ENCODE results near the gene FHIP1A.
A peak's percentile ranks its signal among the peaks of the same experiment; 100 is the strongest.

DNA sequence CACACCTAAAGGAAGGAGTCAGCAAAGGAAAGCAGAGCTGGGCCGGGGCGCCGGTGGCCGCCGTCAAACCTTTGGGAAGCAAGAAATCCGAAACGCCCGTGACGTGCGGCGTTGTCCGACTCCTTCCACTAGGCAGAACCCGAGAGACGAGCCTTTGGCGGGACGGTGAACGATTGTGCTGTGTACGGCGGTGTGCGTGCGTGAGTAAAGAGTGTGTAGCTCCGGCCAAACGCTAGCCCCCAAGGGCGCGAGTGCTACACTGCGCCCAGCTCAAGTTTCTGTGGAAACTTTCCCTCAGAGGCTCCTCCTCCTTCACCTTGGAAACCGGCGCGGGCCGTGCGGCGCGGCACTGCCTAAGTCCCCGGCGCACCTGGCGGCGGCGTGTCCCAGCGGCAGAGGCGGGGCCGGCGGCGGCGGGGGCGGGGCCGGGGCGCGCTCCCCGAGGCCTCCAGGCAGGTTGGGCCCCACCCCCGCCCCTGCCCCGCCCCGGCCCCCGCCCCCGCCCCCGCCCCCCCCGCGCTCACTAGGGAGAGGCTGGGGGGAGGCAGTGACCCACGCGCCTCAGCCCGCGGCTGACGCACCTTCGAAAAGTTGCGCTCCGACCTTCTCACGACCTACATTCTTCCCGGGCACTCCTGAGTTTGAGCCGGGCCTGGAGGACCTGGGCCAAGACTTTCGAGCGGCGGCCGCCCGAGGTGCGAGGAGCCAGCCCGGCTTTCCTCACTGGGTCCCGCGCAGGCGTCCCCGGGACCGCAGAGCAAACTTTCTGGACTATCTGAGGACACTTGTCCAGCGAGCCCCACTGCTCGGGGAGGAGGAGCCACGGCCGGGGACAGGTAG is at the start of gene FHIP1A:
- TF ChIP-seq POLR2A (IDR thresholded peaks at IDR 0.05; ENCODE audit: borderline replicate concordance, extremely low read depth, insufficient read depth, insufficient read length) (peak; percentile 76), POLR2AphosphoS5 (IDR thresholded peaks at IDR 0.05; ENCODE audit: low read depth, low read length) (peak; percentile 96), EZH2 (IDR thresholded peaks at IDR 0.05) (no peak), SIN3A (IDR thresholded peaks at IDR 0.05; ENCODE audit: low read depth) (peak; percentile 76), ELF1 (IDR thresholded peaks at IDR 0.05; ENCODE audit: borderline replicate concordance, low read depth) (no peak)
- TF ChIP-seq, protein P1, sequence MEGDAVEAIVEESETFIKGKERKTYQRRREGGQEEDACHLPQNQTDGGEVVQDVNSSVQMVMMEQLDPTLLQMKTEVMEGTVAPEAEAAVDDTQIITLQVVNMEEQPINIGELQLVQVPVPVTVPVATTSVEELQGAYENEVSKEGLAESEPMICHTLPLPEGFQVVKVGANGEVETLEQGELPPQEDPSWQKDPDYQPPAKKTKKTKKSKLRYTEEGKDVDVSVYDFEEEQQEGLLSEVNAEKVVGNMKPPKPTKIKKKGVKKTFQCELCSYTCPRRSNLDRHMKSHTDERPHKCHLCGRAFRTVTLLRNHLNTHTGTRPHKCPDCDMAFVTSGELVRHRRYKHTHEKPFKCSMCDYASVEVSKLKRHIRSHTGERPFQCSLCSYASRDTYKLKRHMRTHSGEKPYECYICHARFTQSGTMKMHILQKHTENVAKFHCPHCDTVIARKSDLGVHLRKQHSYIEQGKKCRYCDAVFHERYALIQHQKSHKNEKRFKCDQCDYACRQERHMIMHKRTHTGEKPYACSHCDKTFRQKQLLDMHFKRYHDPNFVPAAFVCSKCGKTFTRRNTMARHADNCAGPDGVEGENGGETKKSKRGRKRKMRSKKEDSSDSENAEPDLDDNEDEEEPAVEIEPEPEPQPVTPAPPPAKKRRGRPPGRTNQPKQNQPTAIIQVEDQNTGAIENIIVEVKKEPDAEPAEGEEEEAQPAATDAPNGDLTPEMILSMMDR (IDR thresholded peaks at IDR 0.05 in 2 of 3, conservative IDR thresholded peaks at IDR 0.05 in 1 of 3; ENCODE audit: borderline replicate concordance in 1 of 3, insufficient read depth in 1 of 3, low read depth in 2 of 3, low read length in 2 of 3) = 0 out of 6 replicates have a peak, but pooled peaks of 1 of the 3 experiments have one; percentile 1
